Measurements from ENCODE around the gene ST7. TPM values are rescaled to one million over a fixed set of nuclear protein-coding genes. Genes with fewer than 3 reads are reported as not detected.
"Not testable (repeated sequence)": the region's sequence is repeated elsewhere in the genome, so short reads cannot be mapped to it uniquely, and the experiment has no call there.

Gene ST7
- total and polyA plus RNA-seq, 8 donors, result 7.5 to 49.0 (median 16.1) TPM

DNA sequence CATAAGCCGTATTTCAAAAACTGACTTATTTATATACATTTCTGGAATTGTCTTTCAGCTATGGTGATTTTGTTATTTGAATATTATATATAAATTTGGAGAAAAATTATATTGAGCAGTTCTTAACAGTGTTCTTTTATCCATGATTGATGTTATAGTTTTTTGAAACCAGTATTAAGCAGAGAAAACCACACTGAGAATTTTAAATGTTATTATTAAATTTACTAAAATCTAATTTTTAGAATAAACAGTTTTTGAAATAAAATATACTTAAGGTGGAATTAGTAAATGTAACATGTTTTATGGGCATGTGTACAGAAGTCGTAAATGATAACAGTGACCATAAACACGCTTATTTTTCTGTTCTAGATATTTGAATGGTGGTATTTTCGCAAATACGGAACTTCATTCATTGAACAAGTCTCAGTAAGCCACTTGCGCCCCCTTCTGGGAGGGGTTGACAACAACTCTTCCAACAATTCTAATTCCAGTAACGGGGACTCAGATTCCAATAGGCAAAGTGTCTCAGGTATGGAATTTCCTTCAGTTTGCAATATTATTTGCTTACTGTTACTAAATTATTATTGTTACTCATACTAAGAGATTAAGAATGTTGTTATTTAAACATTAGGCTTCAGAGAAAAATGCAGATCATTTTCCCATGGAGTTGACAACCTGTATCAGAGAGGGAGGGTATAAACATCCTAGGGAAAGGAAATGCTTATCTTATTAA is 166.1 kb downstream of the ST7 start:
- 13 to 18% (median 15%) methylated on average over 7 of the region's 7 CpGs for WGBS, 5 donors
- peak; percentile 80 to 91 for DNase-seq
- H3K36me3 ChIP-seq, result peaks cover 0 to 11% (median 5%) of the 10 kb centered on the region in 4 donors

DNA sequence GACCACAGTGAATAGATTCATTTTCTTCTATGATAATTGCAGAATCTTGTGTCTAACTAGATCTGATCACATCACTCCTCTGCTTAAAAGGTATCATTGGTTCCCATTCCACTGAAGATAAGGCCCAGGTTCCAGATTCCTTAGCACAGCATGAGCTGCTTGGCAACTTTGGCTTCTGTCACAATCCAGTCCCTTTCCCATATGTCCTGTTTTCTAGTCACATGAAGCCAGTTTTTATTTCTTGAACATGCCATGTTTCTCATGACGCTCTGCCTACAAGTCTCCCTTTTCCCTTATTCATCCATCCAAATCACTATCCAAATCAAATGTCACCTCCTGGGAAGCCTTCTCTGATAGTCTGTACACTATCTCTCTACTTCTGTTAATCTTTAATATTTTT is 167.0 kb downstream of the ST7 start:
- not testable (repeated sequence) for H3K4me3 ChIP-seq, H3K9me3 ChIP-seq, H3K27ac ChIP-seq, H3K27me3 ChIP-seq, DNase-seq
- peaks cover 0 to 11% (median 5%) of the 10 kb centered on the region in 4 donors for H3K36me3 ChIP-seq
- H3K4me1 ChIP-seq, result peaks cover 11 to 30% (median 16%) of the 10 kb centered on the region in 4 donors
- WGBS, 5 donors, result 88 to 95% (median 94%) methylated on average over 1 of the region's 1 CpG
- intact Hi-C loops (cut with DNase I; ENCODE audit: low total_unique reads), result loop anchor here (5.0 kb wide), 1 partner anchor 128 kb away; no protein-coding TSS in a partner anchor

More for the DNA sequence above, 166.1 kb downstream of the ST7 start:
- Histone ChIP-seq H3K4me3 (no peak overlapping the region), H3K27ac (no peak overlapping the region), H3K9me3 (no peaks in the 10 kb centered on the region), H3K4me1 (peaks cover 4 to 21% (median 10%) of the 10 kb centered on the region in 4 donors), H3K27me3 (no peaks in the 10 kb centered on the region)
- intact Hi-C loops (cut with DNase I; ENCODE audit: low total_unique reads), result no loop called here
- TF ChIP-seq, protein P1, sequence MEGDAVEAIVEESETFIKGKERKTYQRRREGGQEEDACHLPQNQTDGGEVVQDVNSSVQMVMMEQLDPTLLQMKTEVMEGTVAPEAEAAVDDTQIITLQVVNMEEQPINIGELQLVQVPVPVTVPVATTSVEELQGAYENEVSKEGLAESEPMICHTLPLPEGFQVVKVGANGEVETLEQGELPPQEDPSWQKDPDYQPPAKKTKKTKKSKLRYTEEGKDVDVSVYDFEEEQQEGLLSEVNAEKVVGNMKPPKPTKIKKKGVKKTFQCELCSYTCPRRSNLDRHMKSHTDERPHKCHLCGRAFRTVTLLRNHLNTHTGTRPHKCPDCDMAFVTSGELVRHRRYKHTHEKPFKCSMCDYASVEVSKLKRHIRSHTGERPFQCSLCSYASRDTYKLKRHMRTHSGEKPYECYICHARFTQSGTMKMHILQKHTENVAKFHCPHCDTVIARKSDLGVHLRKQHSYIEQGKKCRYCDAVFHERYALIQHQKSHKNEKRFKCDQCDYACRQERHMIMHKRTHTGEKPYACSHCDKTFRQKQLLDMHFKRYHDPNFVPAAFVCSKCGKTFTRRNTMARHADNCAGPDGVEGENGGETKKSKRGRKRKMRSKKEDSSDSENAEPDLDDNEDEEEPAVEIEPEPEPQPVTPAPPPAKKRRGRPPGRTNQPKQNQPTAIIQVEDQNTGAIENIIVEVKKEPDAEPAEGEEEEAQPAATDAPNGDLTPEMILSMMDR (IDR thresholded peaks at IDR 0.05), result peak in 5 of 7 experiments; percentile 60 to 84 (median 75)
- TF ChIP-seq POLR2AphosphoS5 (IDR thresholded peaks at IDR 0.05), result no peak

DNA sequence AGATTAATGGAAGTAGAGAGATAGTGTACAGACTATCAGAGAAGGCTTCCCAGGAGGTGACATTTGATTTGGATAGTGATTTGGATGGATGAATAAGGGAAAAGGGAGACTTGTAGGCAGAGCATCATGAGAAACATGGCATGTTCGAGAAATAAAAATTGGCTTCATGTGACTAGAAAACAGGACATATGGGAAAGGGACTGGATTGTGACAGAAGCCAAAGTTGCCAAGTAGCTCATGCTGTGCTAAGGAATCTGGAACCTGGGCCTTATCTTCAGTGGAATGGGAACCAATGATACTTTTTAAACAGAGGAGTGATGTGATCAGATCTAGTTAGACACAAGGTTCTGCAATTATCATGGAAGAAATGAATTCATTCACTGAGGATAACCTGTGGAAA is 168.7 kb downstream of the ST7 start:
- 81 to 100% (median 94%) methylated on average over 1 of the region's 1 CpG for WGBS, 5 donors
- intact Hi-C loops (cut with DNase I; ENCODE audit: low total_unique reads), result loop anchor here (5.0 kb wide), 1 partner anchor 130 kb away; no protein-coding TSS in a partner anchor
- not testable (repeated sequence) for H3K4me3 ChIP-seq, H3K9me3 ChIP-seq, DNase-seq, H3K27ac ChIP-seq, H3K27me3 ChIP-seq
- peaks cover 11 to 31% (median 16%) of the 10 kb centered on the region in 4 donors for H3K4me1 ChIP-seq
- peaks cover 0 to 11% (median 5%) of the 10 kb centered on the region in 4 donors for H3K36me3 ChIP-seq

DNA sequence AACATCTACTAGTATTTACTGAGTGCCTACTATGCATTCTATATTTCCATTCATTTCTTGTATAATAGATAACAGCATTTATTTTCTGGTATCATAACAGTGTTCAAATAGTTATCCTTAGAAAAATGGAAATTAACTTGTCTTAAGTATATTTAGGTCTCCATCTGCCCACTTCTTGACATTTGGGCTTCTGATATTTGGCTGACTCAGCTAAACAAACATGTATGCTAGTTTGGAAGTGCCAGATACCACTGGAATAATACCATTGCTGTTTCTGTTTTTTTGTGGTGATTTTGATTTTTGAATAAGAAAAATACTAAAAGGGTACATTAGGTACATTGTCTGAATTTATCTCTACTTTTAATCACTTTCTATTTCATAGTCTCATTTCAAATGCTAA is 169.2 kb downstream of the ST7 start:
- no peak overlapping the region for H3K27ac ChIP-seq
- TF ChIP-seq, protein P1 (IDR thresholded peaks at IDR 0.05), result no peak
- no peak for TF ChIP-seq EP300 (IDR thresholded peaks at IDR 0.05)
- TF ChIP-seq POLR2A (IDR thresholded peaks at IDR 0.05), result no peak
- no peak for TF ChIP-seq POLR2AphosphoS5 (IDR thresholded peaks at IDR 0.05)
- H3K27me3 ChIP-seq, result no peaks in the 10 kb centered on the region
- peaks cover 0 to 11% (median 5%) of the 10 kb centered on the region in 4 donors for H3K36me3 ChIP-seq
- no peak for DNase-seq
- peaks cover 11 to 31% (median 16%) of the 10 kb centered on the region in 4 donors for H3K4me1 ChIP-seq
- intact Hi-C loops (cut with DNase I; ENCODE audit: low total_unique reads), result loop anchor here (5.0 kb wide), 1 partner anchor 130 kb away; no protein-coding TSS in a partner anchor
- no peaks in the 10 kb centered on the region for H3K9me3 ChIP-seq
- no peak overlapping the region for H3K4me3 ChIP-seq

DNA sequence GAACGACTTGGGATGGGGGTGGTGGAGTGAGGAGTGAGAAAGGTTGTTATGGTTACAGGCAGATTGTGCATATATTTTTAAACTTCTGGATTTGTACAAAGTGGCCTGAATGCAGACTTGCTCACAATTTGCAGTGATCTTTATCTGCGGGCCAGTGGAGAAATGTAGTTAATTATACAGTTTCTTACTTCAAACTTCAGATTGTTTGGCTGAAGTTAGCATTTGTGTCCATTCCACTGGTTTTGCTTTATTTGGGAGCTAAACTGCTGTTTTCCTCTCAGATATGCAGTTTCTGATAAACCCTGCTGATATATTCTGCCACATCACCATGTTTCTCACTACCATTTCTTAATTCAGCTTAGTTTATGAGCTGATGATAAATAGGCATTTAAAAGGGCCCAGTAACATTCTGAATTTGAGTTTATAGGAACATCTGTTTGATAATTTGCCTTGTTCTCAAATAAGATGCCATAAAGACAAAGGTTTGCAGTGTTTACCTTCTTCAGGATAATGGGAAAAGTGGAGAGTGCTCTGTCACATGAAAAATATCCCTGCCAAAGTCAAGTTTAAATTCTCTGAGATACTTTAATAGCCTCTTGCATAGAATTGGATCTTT is 170.1 kb downstream of the ST7 start:
- Histone ChIP-seq H3K4me1 (peaks cover 11 to 31% (median 16%) of the 10 kb centered on the region in 4 donors), H3K27me3 (no peaks in the 10 kb centered on the region), H3K4me3 (no peak overlapping the region), H3K27ac (no peak overlapping the region), H3K36me3 (peaks cover 0 to 11% (median 5%) of the 10 kb centered on the region in 4 donors), H3K9me3 (no peaks in the 10 kb centered on the region)
- no peak for DNase-seq
- TF ChIP-seq EP300 (IDR thresholded peaks at IDR 0.05) (no peak), POLR2AphosphoS5 (IDR thresholded peaks at IDR 0.05) (no peak), POLR2A (IDR thresholded peaks at IDR 0.05) (no peak)
- TF ChIP-seq, protein P1 (IDR thresholded peaks at IDR 0.05), result no peak
- intact Hi-C loops (cut with DNase I; ENCODE audit: low total_unique reads), result loop anchor here (5.0 kb wide), 1 partner anchor 131 kb away; no protein-coding TSS in a partner anchor
- WGBS, 5 donors, result 79 to 89% (median 86%) methylated on average over 2 of the region's 2 CpGs
